Effector CD4-positive, alpha-beta T cell (primary cell): Measurements from ENCODE around the gene KCND2. TPM values are rescaled to one million over a fixed set of nuclear protein-coding genes. Genes with fewer than 3 reads are reported as not detected.
"Not testable (repeated sequence)": the region's sequence is repeated elsewhere in the genome, so short reads cannot be mapped to it uniquely, and the experiment has no call there.

ENCODE experiments used
- DNase-seq: peaks from one replicate; pipeline ENCODE4 v3.0.0-alpha.2; 2020
- total RNA-seq: gene quantifications from one replicate; lab custom pipeline; 2026; lab: John Stamatoyannopoulos, UW

KCND2 gene
- total RNA-seq = not detected

DNA sequence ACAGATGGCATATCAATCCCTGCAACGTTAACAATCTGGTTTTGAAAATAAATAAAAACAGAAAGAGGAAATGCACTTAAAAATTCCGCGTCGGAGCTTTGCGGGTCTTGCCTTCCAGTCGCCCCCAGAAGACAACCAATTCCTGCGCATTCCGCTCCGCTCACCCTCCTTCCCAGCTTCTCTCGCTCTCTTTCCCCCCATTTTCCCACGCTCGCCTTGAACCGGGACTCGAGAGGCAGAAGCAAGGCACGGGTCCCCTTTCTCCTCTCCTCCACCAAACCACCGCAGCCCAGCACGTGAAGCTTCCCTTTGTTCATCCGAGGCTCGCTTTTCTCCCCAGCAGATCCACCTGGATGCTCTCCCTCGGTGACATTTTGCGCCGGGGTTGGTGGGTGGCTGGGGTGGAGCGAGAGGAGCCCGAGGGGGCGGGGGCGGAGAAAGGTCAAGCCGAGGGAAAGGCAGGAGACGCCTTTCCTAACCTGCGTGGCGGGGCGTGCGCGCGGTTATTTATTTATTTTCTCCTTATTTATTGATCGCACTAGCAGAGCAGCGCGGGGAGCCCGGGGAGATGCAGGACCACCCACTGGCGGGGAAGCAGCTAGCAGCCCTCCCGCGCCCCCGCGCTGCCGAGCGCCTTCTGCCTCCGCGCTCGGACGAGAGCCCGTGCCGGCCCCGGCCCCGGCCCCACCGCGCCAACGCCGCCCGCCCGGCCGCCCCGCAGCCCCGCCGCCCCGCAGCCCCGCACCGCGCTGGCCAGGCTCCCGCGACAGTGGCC, at the start of gene KCND2:
KCND2 (plus strand) TSS at position 475 of the 775 bp plus-strand sequence.
- no peak for DNase-seq

DNA sequence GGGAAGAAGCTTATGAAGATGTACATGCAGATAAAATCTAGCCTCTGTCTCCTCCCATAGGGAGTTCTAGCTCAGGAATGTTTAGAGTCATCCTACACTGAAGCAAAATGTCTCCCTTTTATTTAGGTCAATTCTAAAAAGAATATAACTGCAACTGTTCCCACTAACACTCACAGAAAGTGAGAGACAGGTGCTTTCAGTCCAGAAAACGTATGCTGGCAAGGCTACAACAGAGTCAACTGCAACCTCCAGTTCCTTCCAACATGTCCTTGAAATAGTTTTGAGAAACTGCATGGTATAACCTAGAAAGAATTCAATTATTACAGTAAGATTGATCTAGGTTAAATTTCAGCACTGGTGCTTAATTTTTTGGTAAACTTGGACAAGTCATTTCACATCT, 46.8 kb upstream of the KCND2 start:
- DNase-seq = no peak

DNA sequence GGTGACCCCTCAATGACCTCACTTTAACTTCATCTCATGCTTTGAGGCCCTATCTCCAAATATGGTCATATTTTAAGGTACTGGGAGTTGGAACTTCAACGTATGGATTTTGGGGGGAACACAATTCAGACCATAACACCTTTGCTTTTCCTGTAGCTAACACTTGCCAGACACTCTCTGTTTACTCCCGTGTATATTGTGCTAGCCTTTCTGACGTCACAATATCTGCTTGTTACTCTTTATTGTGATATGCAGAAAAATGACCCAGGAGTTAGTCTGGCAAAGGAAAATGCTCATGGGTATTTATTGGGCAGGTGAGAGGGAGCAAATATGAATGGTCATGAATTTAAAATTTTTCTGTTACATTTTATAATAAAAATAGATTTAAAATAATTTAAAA, 45.7 kb upstream of the KCND2 start:
- DNase-seq = no peak

DNA sequence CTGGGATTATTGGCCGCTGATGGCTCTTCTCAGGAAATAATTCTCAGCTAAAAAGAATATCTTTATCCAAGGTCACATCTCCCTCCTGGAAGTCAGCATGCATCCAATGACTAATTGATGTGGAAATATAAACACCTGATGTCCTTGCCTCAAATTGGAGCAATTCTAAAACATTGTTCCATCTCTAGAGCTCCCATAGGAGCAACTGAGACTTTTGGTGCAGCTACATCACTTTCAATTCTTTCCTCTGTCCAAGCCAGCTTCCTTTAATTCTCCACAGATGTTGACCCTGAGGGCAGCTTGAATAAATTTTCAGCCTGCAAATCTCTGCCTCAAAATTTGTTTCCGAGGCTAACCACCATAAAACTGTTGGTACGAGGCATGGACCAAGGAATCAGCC, 43.9 kb upstream of the KCND2 start:
- DNase-seq = no peak

DNA sequence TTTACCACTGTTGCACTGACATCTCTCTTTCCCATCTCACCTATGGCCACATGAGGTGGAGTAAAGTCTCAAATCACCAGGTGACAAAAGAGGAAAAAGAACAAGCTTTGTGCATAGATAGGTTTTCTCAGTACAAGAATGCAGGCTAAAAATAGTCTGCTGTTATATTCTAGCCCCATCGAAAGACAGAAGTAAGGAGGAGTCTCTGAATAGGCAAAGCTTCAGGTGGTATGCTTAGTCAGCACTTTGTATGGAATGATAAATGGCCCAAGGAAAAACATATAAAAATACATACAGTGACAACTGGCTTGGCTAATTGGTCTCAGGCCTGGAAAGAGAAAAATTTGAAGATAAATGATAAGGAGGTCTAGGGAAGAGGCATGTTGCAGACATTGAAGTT, 39.6 kb upstream of the KCND2 start:
- DNase-seq = no peak

DNA sequence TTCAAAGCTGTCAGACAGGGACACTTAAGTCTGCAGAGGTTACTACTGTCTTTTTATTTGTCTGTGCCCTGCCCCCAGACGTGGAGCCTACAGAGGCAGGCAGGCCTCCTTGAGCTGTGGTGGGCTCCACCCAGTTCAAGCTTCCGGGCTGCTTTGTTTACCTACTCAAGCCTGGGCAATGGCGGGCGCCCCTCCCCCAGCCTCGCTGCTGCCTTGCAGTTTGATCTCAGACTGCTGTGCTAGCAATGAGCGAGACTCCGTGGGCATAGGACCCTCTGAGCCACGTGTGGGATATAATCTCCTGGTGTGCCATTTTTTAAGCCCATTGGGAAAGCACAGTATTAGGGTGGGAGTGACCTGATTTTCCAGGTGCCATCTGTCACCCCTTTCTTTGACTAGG, 32.6 kb upstream of the KCND2 start:
- not testable (repeated sequence) for DNase-seq

DNA sequence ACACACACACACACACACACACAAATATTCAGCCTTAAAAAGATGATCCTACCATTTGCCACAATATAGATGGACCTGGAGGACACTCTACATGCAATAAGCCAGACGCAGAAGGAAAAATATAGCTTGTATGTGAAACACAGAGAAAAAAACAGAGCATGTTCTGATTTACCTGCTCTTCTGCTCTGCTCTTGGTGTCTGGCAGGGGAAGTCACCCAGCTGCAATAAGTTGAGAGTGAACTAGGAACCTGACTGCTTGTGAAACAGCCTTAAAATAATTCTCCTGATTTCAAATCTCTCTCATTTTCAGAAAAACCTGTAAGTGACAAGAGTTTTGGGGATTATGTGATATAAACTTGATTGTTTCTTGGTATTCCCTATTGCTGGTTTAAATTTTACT, 31.0 kb upstream of the KCND2 start:
- no peak for DNase-seq

DNA sequence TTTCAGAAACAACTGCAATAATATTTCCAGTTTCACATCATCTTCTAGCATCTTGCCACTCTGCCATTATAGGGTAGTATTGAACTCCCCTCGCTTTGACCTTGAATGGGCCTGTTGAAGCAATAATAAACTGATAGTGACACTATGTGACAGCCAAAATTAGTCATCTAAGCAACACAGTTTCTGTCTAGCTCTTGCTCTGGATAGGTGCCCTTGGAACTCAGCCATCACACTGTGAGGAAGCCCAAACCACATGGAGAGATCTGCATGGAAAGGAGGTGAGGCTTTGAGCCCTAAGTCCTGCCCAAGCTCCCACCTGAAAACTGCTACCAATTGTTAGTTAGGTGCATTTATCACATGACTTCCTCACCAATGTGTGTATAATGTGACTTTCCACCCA, 18.1 kb upstream of the KCND2 start:
- DNase-seq = no peak

DNA sequence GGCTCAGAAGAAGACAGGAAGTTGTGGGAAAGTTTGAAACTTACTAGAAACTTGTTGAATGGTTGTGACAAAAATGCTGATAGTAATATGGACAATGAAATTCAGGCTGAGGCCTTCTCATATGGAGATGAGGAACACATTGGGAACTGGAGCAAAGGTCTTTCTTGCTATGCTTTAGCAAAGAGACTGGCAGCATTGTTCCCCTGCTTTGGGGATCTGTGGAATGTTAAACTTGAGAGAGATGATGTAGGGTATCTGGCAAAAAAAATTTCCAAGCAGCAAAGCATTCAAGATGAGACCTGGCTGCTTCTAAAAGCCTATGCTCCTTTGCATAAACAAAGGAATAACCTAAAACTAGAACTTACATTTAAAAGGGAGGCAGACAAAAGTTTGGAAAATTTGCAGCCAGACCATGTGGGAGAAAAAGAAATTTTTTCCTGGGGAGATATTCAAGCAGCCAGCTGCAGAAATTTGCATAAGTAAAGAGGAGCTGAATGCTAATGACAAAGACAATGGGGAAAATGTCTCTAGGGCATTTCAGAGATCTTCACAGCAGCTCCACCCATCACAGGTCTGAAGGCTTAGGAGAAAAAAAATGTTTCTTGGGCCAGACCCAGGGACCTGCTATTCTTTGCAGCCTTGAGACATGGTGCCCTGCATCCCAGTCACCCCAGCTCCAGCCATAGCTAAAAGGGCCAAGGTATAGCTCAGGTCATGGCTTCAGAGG, 16.5 kb upstream of the KCND2 start:
- DNase-seq = no peak

DNA sequence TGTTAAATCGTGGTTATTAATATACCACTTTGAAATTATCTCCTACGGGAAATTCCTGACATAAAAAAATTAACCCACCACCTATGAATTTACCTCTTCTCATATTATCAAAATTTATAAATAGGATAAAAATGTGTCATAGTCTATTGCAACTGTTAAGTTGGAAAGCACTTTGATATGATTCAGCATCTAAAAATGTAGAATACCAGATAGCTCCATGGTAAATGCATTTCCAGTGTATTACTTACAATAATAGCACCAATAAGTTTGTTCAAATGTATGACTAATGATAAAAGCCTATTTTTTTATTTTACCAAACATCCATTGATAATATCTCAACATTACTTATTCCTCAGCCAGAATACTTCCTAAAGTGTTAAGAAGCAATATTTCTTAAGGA, 13.6 kb upstream of the KCND2 start:
- DNase-seq = no peak

DNA sequence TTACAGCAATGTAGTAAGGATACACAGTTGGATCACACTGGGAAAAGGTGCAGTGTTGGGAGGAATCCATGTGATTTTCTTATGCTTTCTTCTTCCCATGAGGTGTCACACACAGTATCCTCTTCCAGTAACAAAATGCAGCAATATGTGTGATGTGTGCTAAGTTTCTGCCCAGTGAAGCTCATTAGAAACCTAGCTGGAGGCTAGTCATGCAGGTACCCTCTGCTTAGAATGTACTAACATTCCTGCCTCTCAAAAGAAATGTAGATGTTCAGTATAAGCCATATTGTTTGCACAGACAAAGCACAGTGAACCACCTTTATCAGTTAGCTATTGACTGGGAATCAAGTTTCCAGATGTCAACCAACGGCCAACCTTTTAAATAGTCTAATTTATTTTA, 12.9 kb upstream of the KCND2 start:
- DNase-seq = no peak

DNA sequence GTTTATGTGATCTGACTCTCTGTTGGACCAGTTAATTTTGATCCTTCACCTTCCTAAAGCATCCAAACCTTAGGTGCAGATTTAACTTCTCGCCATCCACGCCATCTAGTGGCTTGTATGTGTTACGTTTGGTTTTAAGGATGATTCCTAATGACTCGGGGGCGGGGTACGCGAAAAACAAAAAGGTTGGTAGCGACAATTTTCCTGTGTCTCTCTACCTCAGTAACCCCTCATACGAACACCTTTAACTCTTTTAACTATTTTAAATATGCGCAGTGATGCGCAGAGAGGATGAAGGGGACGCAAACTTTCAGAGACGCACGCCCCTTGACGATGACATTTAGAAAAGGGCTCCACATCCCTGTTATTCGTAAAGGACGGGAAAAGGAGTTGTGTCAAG, 714 bp upstream of the KCND2 start:
- no peak for DNase-seq

DNA sequence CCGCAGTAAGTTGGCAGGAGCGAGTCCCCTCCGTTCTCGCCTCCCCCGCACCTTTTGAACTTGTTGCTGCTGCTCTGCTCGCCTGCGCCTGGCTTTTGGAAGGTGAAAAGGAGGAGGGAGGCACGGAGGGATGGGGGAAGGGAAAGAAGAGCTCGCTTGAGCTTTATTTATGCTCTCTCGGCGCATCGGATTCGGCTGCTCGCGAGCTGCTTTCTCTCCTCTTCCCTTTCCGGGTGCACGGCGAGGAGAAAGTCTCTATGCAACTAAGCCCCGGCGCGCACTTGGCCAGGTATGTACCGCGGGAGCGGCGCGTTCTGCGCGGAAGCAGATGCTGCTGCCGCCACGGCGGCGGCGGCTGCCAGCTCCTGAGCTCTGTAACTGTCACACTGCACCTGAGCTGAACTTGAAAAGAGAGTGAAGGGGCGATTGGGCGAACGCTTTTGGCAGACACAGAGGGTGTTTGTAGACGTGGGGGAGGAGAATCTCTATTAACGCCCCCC, 551 bp downstream of the KCND2 start:
- DNase-seq = no peak

DNA sequence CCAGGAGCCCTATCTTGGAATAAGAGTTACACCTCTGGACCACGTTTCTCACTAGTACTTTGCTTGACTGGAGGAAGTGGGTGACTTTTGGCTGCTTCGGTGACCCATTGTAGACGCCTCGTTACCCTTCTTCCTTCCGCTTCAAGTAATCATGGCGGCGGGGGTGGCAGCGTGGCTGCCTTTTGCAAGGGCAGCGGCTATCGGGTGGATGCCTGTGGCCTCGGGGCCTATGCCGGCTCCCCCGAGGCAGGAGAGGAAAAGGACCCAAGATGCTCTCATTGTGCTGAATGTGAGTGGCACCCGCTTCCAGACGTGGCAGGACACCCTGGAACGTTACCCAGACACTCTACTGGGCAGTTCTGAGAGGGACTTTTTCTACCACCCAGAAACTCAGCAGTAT, 1.5 kb downstream of the KCND2 start:
- DNase-seq = no peak

DNA sequence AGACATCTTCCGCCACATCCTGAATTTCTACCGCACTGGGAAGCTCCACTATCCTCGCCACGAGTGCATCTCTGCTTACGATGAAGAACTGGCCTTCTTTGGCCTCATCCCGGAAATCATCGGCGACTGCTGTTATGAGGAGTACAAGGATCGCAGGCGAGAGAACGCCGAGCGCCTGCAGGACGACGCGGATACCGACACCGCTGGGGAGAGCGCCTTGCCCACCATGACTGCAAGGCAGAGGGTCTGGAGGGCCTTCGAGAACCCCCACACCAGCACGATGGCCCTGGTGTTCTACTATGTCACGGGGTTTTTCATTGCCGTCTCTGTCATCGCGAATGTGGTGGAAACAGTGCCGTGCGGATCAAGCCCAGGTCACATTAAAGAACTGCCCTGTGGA, 1.9 kb downstream of the KCND2 start:
- no peak for DNase-seq

DNA sequence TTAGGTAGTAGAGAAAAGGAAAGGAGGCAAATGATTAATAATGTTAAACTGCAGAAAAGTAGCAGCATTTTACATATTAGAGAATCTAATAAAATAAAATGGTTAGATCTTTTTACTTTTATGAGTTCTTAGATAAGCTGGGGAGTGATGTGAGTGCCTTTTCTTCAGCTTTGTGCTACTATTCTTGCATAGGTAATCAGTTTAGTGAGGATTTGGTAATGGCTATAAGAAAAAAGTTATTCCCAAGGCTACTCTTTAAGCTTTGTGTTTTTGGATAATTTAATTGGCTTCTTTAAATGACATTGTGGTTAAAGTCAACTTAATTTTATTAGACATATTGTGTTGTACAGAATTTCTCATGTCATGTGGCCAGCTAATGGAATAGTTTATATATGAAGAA, 3.7 kb downstream of the KCND2 start:
- DNase-seq = no peak

DNA sequence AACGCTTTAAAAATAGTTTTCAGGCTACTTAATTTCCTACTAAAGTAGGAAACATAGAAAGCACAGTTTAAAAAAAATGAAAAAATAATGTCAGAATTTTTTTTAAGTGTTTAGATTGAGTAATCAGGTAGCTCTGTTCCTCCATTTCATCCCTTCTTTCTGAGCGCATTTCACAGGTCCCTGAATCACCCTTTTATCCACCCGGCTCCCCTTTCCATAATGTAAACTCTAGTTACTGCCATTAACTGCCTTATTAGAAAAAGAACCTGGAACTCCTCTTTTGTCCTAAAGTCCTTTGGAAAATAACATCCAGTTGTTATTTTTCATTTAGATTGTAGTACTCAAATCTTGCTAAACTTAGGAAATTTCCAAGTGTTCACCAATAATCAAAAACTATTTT, 5.8 kb downstream of the KCND2 start:
- DNase-seq = no peak

DNA sequence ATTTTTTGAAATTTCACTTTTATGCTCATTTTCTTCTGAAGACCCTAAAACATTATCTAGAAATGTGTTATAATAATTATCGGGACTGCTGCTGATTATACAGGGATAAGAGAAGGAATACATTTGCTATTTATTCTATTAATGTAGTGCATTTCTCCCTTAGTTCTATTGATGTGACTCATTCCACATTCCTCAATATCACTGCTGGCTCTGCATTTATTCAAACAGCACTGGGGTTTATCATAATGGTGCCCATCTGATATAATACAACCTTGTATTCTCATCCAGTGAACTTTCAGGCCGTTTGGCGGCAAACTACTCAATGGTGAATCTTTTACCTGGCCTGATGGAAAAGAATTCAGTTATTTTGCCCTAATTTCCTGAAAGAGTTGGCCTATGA, 7.8 kb downstream of the KCND2 start:
- DNase-seq = no peak

DNA sequence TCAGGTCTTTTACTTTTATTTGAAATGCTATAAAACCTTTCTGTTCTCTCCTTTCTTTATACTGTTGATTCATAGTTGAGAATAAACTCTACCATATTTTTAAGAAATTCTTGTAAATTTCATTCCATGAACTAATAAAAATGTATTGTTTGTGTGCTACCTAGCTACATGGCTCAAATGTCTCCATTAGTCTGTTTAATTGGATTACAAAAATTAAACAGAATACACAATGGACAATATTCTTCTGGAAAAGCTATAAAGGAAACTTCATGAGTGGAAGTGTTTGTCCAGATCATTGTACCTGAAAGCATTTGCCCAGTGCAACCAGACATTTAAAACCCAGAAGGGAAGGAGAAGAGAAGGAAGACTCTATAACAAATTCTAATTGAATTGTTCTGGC, 20.1 kb downstream of the KCND2 start:
- no peak for DNase-seq

DNA sequence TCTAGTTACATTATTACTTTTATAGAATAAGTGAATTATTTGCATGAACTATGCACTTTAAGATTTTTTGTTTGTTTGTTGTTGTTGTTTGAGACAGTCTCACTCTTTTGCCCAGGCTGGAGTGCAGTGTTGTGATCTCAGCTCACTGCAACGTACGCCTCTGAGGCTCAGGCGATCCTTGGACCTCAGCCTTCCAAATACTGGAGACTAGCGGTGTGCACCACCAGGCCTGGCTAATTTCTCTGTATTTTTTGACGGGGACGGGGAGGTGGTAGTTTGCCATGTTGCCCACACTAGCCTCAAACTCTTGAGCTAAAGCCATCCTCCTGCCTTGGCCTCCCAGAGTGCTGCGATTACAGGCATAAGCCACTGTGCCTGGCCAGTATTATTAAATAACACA, 29.2 kb downstream of the KCND2 start:
- DNase-seq = no peak

DNA sequence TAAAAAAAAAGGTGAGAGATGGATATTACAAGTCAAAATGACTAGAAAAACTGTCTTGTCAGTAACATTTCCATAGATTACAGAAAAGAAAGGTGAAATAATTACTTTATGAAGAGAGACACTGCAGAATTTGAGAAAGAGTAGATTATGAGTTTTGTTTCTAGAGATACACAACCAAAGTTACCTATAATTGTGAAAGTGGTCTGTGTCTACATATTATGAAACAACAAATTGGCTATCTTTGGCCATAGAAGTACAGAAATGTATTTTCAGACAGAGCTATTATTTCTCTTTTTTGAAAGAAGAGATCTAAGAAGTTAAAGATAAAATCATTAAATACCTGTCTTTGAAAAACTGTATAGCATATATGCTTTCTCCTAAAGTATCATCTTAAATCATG, 30.1 kb downstream of the KCND2 start:
- no peak for DNase-seq

DNA sequence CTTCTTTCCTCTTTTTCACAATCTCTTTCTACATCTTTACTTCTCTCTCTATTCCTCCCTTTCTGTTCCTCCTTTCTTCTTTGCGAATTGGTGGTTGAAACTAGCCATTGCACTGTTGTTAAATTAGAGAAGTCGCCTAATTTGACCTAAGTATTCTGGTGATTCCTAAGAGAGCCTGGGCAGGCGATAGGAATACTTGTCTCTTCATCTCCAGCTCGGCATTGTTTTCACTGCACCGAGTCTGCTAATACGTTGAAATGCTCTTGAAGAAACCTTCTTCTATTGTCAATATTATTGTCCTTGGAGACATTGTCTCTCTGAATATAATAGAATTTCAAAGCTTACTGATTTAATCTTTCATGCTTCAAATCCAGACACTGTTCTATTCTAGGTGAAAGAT, 31.7 kb downstream of the KCND2 start:
- DNase-seq = no peak

DNA sequence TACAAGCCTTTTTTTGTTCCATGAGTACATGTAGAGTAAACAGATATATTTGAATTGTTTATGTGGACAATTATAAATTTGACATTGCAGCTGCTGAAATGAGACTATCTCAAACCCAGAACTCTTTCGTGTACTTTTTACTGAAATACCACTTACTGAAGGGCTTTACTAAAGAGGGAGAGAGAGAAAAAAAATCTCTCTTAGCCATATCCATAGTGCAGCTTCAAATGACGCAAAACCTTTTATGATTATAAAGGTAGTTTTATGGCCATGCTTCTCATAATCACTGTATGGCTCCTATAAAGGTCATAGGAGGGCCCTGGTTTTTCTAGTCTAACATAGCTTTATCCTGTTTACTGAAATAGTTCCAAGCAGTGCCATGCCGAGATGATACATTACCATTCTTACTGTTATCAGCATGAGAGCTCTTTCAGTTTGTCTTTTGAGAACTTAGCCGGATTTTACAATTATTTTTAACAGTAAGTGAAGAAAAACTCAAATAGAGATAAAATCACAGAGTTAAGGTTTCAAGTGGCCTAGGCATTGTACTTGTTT, 35.1 kb downstream of the KCND2 start:
- DNase-seq = no peak
